Measurements from ENCODE around the gene PDF.

DNA sequence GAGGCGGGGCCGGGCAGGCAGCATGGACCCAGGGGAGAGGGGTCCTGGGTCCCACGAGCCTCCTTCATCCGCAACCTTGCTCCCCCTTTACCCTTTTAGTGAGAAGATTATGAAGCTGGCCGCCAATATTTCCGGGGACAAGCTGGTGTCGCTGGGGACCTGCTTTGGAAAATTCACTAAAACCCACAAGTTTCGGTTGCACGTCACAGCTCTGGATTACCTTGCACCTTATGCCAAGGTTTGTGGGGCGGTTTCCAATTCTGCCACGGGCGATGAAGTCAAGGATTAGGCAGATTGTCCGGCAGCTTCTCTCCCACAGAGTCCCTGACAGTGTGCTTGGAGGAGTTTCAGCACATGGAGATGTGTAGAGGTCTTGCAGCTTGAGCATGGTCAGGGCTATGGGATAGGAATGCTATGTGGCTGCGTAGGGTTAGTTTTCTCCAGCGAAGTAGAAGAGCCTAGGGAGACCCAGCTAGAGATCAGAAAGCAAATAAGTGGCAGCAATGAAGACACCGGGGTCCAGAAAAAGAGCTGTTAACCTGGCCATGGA lies 9.8 kb upstream of the PDF start:
- TF ChIP-seq, protein P1, sequence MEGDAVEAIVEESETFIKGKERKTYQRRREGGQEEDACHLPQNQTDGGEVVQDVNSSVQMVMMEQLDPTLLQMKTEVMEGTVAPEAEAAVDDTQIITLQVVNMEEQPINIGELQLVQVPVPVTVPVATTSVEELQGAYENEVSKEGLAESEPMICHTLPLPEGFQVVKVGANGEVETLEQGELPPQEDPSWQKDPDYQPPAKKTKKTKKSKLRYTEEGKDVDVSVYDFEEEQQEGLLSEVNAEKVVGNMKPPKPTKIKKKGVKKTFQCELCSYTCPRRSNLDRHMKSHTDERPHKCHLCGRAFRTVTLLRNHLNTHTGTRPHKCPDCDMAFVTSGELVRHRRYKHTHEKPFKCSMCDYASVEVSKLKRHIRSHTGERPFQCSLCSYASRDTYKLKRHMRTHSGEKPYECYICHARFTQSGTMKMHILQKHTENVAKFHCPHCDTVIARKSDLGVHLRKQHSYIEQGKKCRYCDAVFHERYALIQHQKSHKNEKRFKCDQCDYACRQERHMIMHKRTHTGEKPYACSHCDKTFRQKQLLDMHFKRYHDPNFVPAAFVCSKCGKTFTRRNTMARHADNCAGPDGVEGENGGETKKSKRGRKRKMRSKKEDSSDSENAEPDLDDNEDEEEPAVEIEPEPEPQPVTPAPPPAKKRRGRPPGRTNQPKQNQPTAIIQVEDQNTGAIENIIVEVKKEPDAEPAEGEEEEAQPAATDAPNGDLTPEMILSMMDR (IDR thresholded peaks at IDR 0.05), result no peak
- TF ChIP-seq POLR2AphosphoS5 (IDR thresholded peaks at IDR 0.05; ENCODE audit: low read depth, low read length) (no peak), SIN3A (IDR thresholded peaks at IDR 0.05; ENCODE audit: borderline replicate concordance, insufficient read depth, low read depth, low read length) (no peak), TCF7L2 (IDR thresholded peaks at IDR 0.05; ENCODE audit: low read depth, low read length) (no peak)
- TF ChIP-seq, protein P2, sequence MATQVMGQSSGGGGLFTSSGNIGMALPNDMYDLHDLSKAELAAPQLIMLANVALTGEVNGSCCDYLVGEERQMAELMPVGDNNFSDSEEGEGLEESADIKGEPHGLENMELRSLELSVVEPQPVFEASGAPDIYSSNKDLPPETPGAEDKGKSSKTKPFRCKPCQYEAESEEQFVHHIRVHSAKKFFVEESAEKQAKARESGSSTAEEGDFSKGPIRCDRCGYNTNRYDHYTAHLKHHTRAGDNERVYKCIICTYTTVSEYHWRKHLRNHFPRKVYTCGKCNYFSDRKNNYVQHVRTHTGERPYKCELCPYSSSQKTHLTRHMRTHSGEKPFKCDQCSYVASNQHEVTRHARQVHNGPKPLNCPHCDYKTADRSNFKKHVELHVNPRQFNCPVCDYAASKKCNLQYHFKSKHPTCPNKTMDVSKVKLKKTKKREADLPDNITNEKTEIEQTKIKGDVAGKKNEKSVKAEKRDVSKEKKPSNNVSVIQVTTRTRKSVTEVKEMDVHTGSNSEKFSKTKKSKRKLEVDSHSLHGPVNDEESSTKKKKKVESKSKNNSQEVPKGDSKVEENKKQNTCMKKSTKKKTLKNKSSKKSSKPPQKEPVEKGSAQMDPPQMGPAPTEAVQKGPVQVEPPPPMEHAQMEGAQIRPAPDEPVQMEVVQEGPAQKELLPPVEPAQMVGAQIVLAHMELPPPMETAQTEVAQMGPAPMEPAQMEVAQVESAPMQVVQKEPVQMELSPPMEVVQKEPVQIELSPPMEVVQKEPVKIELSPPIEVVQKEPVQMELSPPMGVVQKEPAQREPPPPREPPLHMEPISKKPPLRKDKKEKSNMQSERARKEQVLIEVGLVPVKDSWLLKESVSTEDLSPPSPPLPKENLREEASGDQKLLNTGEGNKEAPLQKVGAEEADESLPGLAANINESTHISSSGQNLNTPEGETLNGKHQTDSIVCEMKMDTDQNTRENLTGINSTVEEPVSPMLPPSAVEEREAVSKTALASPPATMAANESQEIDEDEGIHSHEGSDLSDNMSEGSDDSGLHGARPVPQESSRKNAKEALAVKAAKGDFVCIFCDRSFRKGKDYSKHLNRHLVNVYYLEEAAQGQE (IDR thresholded peaks at IDR 0.05; ENCODE audit: insufficient read depth in 1 of 2, low read depth in 2 of 2, low read length in 1 of 2), result no peak

All from Panc1 (cell line).